Panc1 (cell line): ENCODE data around the gene FAM53A. TPM values are rescaled to one million over a fixed set of nuclear protein-coding genes. Genes with fewer than 3 reads are reported as not detected.
A peak's percentile ranks its signal among the peaks of the same experiment; 100 is the strongest.

Experiments used
- ATAC-seq: fragments of 200-7000 bp; cut with Tn5 transposase; 2 replicates; pipeline ENCODE4 v1.9.1; 2020; ENCODE audit warnings: mild to moderate bottlenecking, moderate library complexity
- BruUV-seq: library from RNA; stranded (reverse); fragments of 400-500 nt; replicated peaks from 2 replicates; lab custom pipeline; 2021; lab: Mats Ljungman, UMichigan
- CTCF ChIA-PET: fragments of 300-600 bp; sonication (Branson Sonifier 250); formaldehyde crosslinking; loops from one replicate; lab custom pipeline; 2022; ENCODE audit warnings: antibody characterized with exemption; lab: Charles Lee
- POLR2A ChIA-PET: fragments of 300-600 bp; sonication (Branson Sonifier 250); formaldehyde crosslinking; loops from one replicate; lab custom pipeline; 2022; ENCODE audit warnings: antibody characterized with exemption; lab: Charles Lee
- DNase-seq: peaks from one replicate; pipeline ENCODE4 v3.0.0-alpha.2; 2010; ENCODE audit warnings: low read depth, low spot score
- H3K27ac ChIP-seq: 2 replicates; pipeline ENCODE4 v1.5.1; 2011; ENCODE audit warnings: mild to moderate bottlenecking, low read length, inconsistent platforms
- H3K27me3 ChIP-seq: fragments of 200-500 bp; sonication (Bioruptor generic); 2 replicates; pipeline ENCODE4 v1.6.0; 2014; ENCODE audit warnings: low read length, inconsistent platforms; ENCODE audit not compliant: control insufficient read depth, insufficient read depth
- H3K36me3 ChIP-seq: fragments of 200-500 bp; sonication (Bioruptor generic); 2 replicates; pipeline ENCODE4 v1.5.1; 2014; ENCODE audit warnings: inconsistent platforms, mild to moderate bottlenecking, low read length, moderate library complexity; ENCODE audit not compliant: control insufficient read depth, insufficient read depth
- H3K4me1 ChIP-seq: 2 replicates; pipeline ENCODE4 v1.5.1; 2011; ENCODE audit warnings: inconsistent platforms, mild to moderate bottlenecking, low read length, moderate library complexity; ENCODE audit not compliant: control insufficient read depth, insufficient read depth
- H3K4me3 ChIP-seq, 2 experiments: 2 replicates each; pipeline ENCODE4 v1.5.1; 2011 to 2012; ENCODE audit warnings: low read depth in 2 of 2, low read length in 2 of 2, mild to moderate bottlenecking in 2 of 2, inconsistent platforms in 1 of 2, moderate library complexity in 1 of 2
- H3K9me3 ChIP-seq: fragments of 200-500 bp; sonication (Bioruptor generic); 2 replicates; pipeline ENCODE4 v1.5.1; 2014; ENCODE audit warnings: low read depth, mild to moderate bottlenecking, inconsistent platforms, low read length, moderate library complexity; ENCODE audit not compliant: control insufficient read depth, insufficient read depth
- POLR2AphosphoS5 ChIP-seq: IDR thresholded peaks from 2 replicates; pipeline ENCODE4 v1.6.1; 2012; ENCODE audit warnings: mild to moderate bottlenecking, low read depth, low read length, moderate library complexity
- REST ChIP-seq, 2 experiments: IDR thresholded peaks; 2 replicates each; pipeline ENCODE4 v1.6.1; 2011 to 2012; ENCODE audit warnings: low read depth in 2 of 2, control low read depth in 1 of 2, low read length in 1 of 2, mild to moderate bottlenecking in 1 of 2, moderate library complexity in 1 of 2; ENCODE audit not compliant: insufficient read depth in 1 of 2
- SIN3A ChIP-seq: IDR thresholded peaks from 2 replicates; pipeline ENCODE4 v1.6.1; 2012; ENCODE audit warnings: low read depth, mild to moderate bottlenecking, low read length, moderate library complexity, borderline replicate concordance; ENCODE audit not compliant: insufficient read depth
- TCF7L2 ChIP-seq: IDR thresholded peaks from 2 replicates; pipeline ENCODE4 v1.6.1; 2011; ENCODE audit warnings: mild to moderate bottlenecking, low read depth, low read length, inconsistent platforms
- in situ Hi-C: cut with HindIII; loops from 2 replicates; pipeline ENCODE4 v1.10.0; 2016; ENCODE audit warnings: low sequenced_read_pairs, low pct_unique_long_range_greater_than_20kb
- intact Hi-C: fragments of 100-400 bp; cut with micrococcal nuclease; formaldehyde crosslinking; loops from one replicate; pipeline ENCODE4 v1.10.0; 2022; ENCODE audit not compliant: unreplicated experiment
- total RNA-seq: library from RNA; stranded (reverse); gene quantifications from one replicate; pipeline ENCODE4 v1.2.1, GENCODE V29; 2021; ENCODE audit not compliant: unreplicated experiment
- TF ChIP-seq, protein P1 (sequence below): fragments of 450-650 bp; IDR thresholded peaks from 2 replicates; pipeline ENCODE4 v1.5.1; 2017; ENCODE audit warnings: mild to moderate bottlenecking

FAM53A gene
- total RNA-seq, 1 experiment from 2014 or later, result 7.0 TPM

- Histone ChIP-seq H3K9me3 (no peaks in the 10 kb centered on the region), H3K36me3 (no peaks in the 10 kb centered on the region), H3K27me3 (no peaks in the 10 kb centered on the region), H3K4me1 (peaks cover 15% of the 10 kb centered on the region), H3K27ac (peak overlapping the region; percentile 86), H3K4me3 (peak overlapping the region; percentile 61 to 66)
- no peak for ATAC-seq
- TF ChIP-seq TCF7L2 (no peak), SIN3A (no peak), REST (IDR thresholded peaks at IDR 0.05; ENCODE audit: insufficient read depth in 1 of 2, low read depth in 2 of 2, low read length in 1 of 2) (no peak), POLR2AphosphoS5 (no peak)
- TF ChIP-seq, protein P1, sequence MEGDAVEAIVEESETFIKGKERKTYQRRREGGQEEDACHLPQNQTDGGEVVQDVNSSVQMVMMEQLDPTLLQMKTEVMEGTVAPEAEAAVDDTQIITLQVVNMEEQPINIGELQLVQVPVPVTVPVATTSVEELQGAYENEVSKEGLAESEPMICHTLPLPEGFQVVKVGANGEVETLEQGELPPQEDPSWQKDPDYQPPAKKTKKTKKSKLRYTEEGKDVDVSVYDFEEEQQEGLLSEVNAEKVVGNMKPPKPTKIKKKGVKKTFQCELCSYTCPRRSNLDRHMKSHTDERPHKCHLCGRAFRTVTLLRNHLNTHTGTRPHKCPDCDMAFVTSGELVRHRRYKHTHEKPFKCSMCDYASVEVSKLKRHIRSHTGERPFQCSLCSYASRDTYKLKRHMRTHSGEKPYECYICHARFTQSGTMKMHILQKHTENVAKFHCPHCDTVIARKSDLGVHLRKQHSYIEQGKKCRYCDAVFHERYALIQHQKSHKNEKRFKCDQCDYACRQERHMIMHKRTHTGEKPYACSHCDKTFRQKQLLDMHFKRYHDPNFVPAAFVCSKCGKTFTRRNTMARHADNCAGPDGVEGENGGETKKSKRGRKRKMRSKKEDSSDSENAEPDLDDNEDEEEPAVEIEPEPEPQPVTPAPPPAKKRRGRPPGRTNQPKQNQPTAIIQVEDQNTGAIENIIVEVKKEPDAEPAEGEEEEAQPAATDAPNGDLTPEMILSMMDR, result no peak
- ChIA-PET CTCF (interaction anchor here (0.5 to 0.7 kb wide), 2 partner anchors 54 to 103 kb away, joined by 3 to 7 read pairs; no protein-coding TSS in a partner anchor), POLR2A (no interaction called here)
- DNase-seq, result no peak
- in situ Hi-C loops (no loop called here), intact Hi-C loops (no loop called here)
- TSS peak; percentile 92 for BruUV-seq
Measured at GRCh38 chr4:1682860-1683259, 1.3 kb downstream of the FAM53A start.

DNA sequence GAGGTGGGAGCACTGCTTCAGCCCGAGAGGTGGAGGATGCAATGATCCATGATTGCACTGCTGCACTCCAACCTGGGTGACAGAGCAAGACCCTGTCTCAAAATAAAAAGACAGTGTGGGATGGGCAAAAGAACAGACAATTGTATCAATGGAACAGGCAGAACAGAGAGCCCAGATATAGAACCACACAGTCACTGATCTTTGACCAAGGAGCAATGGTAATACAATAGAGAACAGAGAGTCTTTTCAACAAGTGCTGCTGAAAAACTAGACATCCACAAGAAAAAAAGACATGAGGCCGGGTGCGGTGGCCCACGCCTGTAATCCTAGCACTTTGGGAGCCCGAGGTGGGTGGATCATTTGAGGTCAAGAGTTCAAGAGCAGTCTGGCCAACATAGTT, 5.9 kb downstream of the FAM53A start:
- H3K4me1 ChIP-seq, result peaks cover 9% of the 10 kb centered on the region
- no peak for ATAC-seq
- H3K27me3 ChIP-seq, result no peaks in the 10 kb centered on the region
- POLR2A ChIA-PET, result no interaction called here
- no peak overlapping the region for H3K27ac ChIP-seq
- in situ Hi-C loops (no loop called here), intact Hi-C loops (no loop called here)
- CTCF ChIA-PET, result no interaction called here
- no peaks in the 10 kb centered on the region for H3K36me3 ChIP-seq
- TF ChIP-seq, protein P1, result no peak
- no peak for TF ChIP-seq SIN3A
- no peak for TF ChIP-seq TCF7L2
- no peak for TF ChIP-seq REST (IDR thresholded peaks at IDR 0.05; ENCODE audit: insufficient read depth in 1 of 2, low read depth in 2 of 2, low read length in 1 of 2)
- no peak for TF ChIP-seq POLR2AphosphoS5
- no TSS peak for BruUV-seq
- DNase-seq, result no peak
- no peak overlapping the region for H3K4me3 ChIP-seq
- no peaks in the 10 kb centered on the region for H3K9me3 ChIP-seq
